Panc1 (cell line): ENCODE measurements around the gene ARMC2.
"Not testable (repeated sequence)": the region's sequence is repeated elsewhere in the genome, so short reads cannot be mapped to it uniquely, and the experiment has no call there.

Experiments used
- CTCF ChIP-seq: fragments of 450-650 bp; IDR thresholded peaks from 2 replicates; pipeline ENCODE4 v1.5.1; 2017; ENCODE audit warnings: mild to moderate bottlenecking
- REST ChIP-seq, 2 experiments: IDR thresholded peaks; 2 replicates each; pipeline ENCODE4 v1.6.1; 2011 to 2012; ENCODE audit warnings: low read depth in 2 of 2, control low read depth in 1 of 2, low read length in 1 of 2, mild to moderate bottlenecking in 1 of 2, moderate library complexity in 1 of 2; ENCODE audit not compliant: insufficient read depth in 1 of 2
- SIN3A ChIP-seq: IDR thresholded peaks from 2 replicates; pipeline ENCODE4 v1.6.1; 2012; ENCODE audit warnings: low read depth, mild to moderate bottlenecking, low read length, moderate library complexity, borderline replicate concordance; ENCODE audit not compliant: insufficient read depth
- TCF7L2 ChIP-seq: IDR thresholded peaks from 2 replicates; pipeline ENCODE4 v1.6.1; 2011; ENCODE audit warnings: mild to moderate bottlenecking, low read depth, low read length, inconsistent platforms

DNA sequence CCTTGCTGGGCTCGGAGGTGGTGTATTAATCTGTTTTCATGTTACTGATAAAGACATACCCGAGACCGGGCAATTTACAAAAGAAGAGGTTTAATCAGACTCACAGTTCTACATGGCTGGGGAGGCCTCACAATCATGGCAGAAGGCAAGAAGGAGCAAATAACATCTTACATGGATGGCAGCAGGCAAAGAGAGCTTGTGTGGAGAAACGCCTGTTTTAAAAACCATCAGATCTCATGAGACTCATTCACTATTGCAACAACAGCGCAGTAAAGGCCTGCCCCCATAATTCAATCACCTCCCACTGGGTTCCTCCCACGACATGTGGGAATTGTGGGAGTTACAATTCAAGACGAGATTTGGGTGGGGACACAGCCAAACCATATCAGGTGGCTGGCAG is 30.9 kb upstream of the ARMC2 start:
- TF ChIP-seq REST (IDR thresholded peaks at IDR 0.05; ENCODE audit: insufficient read depth in 1 of 2, low read depth in 2 of 2, low read length in 1 of 2); CTCF; SIN3A; TCF7L2: not testable (repeated sequence)
